Osteoblast (primary cell): ENCODE data around the gene NANS. TPM values are rescaled to one million over a fixed set of nuclear protein-coding genes. Genes with fewer than 3 reads are reported as not detected.
"Not testable (repeated sequence)": the region's sequence is repeated elsewhere in the genome, so short reads cannot be mapped to it uniquely, and the experiment has no call there.

Experiments used
- DNase-seq: peaks from one replicate; pipeline ENCODE4 v3.0.0; 2011; ENCODE audit warnings: low spot score, mixed read lengths; ENCODE audit not compliant: insufficient read length; ENCODE audit errors: missing footprints
- H2AFZ ChIP-seq: 2 replicates; pipeline ENCODE4 v1.6.0; 2011; ENCODE audit warnings: mild to moderate bottlenecking, low read length
- H3K27ac ChIP-seq: 2 replicates; pipeline ENCODE4 v1.5.1; 2011; ENCODE audit warnings: mild to moderate bottlenecking, low read depth, low read length, moderate library complexity
- H3K27me3 ChIP-seq: 2 replicates; pipeline ENCODE4 v1.6.0; 2012; ENCODE audit warnings: mild to moderate bottlenecking, control low read depth, inconsistent platforms, low read length, moderate library complexity; ENCODE audit not compliant: insufficient read depth
- H3K36me3 ChIP-seq: 2 replicates; pipeline ENCODE4 v1.5.1; 2011; ENCODE audit warnings: mild to moderate bottlenecking, low read length, control low read depth, moderate library complexity; ENCODE audit not compliant: insufficient read depth
- H3K4me1 ChIP-seq: 2 replicates; pipeline ENCODE4 v1.5.1; 2011; ENCODE audit warnings: mild to moderate bottlenecking, low read length, control low read depth, moderate library complexity; ENCODE audit not compliant: insufficient read depth
- H3K4me2 ChIP-seq: 2 replicates; pipeline ENCODE4 v1.6.0; 2011; ENCODE audit warnings: mild to moderate bottlenecking, low read length; ENCODE audit not compliant: insufficient read depth
- H3K4me3 ChIP-seq: fragments of 200-600 bp; sonication (generic); 3 replicates; pipeline ENCODE4 v1.5.1; 2012; ENCODE audit warnings: mild to moderate bottlenecking, low read length, inconsistent platforms; ENCODE audit not compliant: insufficient read depth
- H3K79me2 ChIP-seq: 2 replicates; pipeline ENCODE4 v1.6.0; 2012; ENCODE audit warnings: mild to moderate bottlenecking, low read length, control low read depth, inconsistent platforms; ENCODE audit not compliant: insufficient read depth
- H3K9me3 ChIP-seq: 2 replicates; pipeline ENCODE4 v1.5.1; 2011; ENCODE audit warnings: low read depth, low read length, control low read depth
- H4K20me1 ChIP-seq: 2 replicates; pipeline ENCODE4 v1.6.0; 2012; ENCODE audit warnings: mild to moderate bottlenecking, low read length, control low read depth; ENCODE audit not compliant: insufficient read depth
- CTCF ChIP-seq: IDR thresholded peaks from 2 replicates; pipeline ENCODE4 v1.5.1; 2011; ENCODE audit warnings: mild to moderate bottlenecking, low read depth, low read length, moderate library complexity; ENCODE audit errors: extremely low read depth
- total RNA-seq: library from RNA; depleted of rRNA; stranded (reverse); fragments of >200 nt; gene quantifications from 2 replicates; pipeline ENCODE4 v1.2.3, GENCODE V29; 2012

The NANS gene
- total RNA-seq, 1 donor, result 56.1 TPM

DNA sequence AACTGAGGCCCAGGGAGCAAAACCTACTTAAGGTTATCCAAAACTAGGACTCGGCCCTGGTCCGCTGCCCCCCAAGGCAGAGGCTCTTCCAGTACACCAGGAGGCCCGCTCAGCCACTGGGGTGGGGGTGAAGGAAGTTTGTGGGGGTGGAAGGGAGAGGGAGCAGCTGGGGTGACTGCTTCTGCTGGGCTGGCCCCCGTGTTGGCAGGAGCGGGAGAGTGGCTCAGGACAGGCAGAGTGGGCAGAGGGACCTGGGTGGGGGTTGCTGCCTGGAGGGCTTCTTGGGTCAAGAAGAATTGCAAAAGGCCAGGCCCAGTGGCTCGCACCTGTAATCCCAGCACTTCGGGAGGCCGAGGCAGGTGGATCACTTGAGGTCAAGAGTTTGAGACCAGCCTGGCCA lies 70.7 kb downstream of the NANS start:
- H3K27me3 ChIP-seq, result no peaks in the 10 kb centered on the region
- no peaks in the 10 kb centered on the region for H3K36me3 ChIP-seq
- no peak overlapping the region for H3K4me2 ChIP-seq
- TF ChIP-seq CTCF, result no peak
- H3K4me1 ChIP-seq, result no peaks in the 10 kb centered on the region
- H3K79me2 ChIP-seq, result no peaks in the 10 kb centered on the region
- H3K4me3 ChIP-seq, result no peak overlapping the region
- no peak for DNase-seq
- H3K9me3 ChIP-seq, result no peaks in the 10 kb centered on the region
- no peak overlapping the region for H2AFZ ChIP-seq
- H4K20me1 ChIP-seq, result no peaks in the 10 kb centered on the region
- no peak overlapping the region for H3K27ac ChIP-seq

DNA sequence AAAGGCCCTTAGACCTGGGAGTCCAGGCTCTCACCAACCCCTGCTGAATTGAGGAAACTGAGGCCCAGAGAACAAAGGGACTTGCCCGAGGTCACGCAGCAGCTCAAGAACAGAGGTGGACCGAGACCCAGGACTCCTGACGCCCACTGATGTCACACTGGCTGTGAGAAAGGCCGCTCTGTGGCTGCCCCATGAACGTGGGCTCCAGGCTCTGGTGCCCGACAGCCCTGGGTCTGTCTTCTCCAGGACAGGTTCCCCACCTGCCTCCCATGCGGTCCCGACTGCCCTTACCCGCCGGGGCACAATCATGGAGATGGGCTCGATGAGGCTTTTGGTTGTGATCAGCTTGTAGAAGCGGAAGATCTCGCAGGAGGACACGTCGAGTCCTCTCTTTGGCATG lies 71.8 kb downstream of the NANS start:
- Histone ChIP-seq H3K4me2 (no peak overlapping the region), H4K20me1 (no peaks in the 10 kb centered on the region), H3K27ac (no peak overlapping the region), H2AFZ (no peak overlapping the region), H3K36me3 (no peaks in the 10 kb centered on the region), H3K79me2 (no peaks in the 10 kb centered on the region), H3K9me3 (no peaks in the 10 kb centered on the region), H3K4me3 (no peak overlapping the region), H3K4me1 (no peaks in the 10 kb centered on the region), H3K27me3 (peaks cover 4% of the 10 kb centered on the region)
- TF ChIP-seq CTCF, result no peak
- DNase-seq, result peak; percentile 74

DNA sequence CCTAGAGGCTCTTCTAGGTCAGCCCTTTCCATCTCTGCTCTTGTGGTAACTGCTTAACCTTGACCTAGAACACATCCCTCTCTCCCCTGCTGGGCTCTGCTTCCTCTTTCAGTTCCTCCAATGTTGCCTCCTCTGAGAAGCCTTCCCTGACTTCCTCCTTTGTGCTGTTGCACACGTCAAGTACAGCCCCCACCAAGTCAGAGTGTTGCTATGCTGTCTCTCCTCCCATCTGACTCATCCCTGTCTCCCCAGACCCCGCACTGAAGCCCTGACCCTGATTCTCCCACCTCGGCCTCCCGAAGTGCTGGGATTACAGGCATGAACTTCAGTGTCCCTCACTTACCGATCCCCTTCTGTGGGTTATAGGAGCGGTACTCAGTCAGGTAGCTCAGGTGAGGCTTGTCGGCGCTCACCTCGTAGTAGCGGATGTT lies 72.9 kb downstream of the NANS start:
- Histone ChIP-seq H3K4me2 (no peak overlapping the region), H2AFZ (no peak overlapping the region), H3K27ac (no peak overlapping the region), H3K4me1 (no peaks in the 10 kb centered on the region), H3K4me3 (no peak overlapping the region), H3K36me3 (no peaks in the 10 kb centered on the region), H3K79me2 (no peaks in the 10 kb centered on the region), H3K27me3 (peaks cover 4% of the 10 kb centered on the region), H3K9me3 (no peaks in the 10 kb centered on the region), H4K20me1 (no peaks in the 10 kb centered on the region)
- no peak for TF ChIP-seq CTCF
- DNase-seq, result no peak

DNA sequence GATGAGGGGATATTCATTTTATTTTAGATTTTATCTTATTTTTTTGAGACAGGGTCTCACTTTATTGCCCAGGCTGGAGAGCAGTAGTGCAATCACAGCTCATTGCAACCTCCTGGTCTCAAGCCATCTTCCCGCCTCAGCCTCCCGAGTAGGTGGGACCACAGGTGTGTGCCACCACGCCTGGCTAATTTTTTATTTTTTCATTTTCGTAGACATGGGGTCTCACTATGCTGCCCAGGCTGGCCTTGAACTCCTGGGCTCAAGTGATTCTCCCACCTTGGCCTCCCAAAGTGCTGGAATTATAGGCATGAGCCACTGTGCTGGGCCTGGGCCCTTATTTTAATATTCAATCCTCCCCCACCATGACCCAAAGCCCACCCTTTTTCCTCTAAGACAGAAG lies 73.5 kb downstream of the NANS start:
- H3K4me1 ChIP-seq, H3K4me2 ChIP-seq, H3K27ac ChIP-seq, DNase-seq, H4K20me1 ChIP-seq, H3K36me3 ChIP-seq, H3K9me3 ChIP-seq, H3K79me2 ChIP-seq, H3K4me3 ChIP-seq, H3K27me3 ChIP-seq, H2AFZ ChIP-seq: not testable (repeated sequence)
